Brain microvascular endothelial cell (primary cell): ENCODE results near the gene POC1B.

Experiments
- DNase-seq: peaks from one replicate; pipeline ENCODE4 v3.0.0-alpha.2; 2020
- H3K27ac ChIP-seq: fragments of 250-450 bp; sonication (Bioruptor Pico); 2 replicates; pipeline ENCODE4 v1.5.1; 2020; ENCODE audit warnings: mild to moderate bottlenecking, moderate library complexity
- H3K27me3 ChIP-seq: fragments of 250-450 bp; sonication (Bioruptor Pico); replicated peaks from 2 replicates; pipeline ENCODE4 v1.5.1; 2020; ENCODE audit warnings: mild to moderate bottlenecking
- H3K36me3 ChIP-seq: fragments of 250-450 bp; sonication (Bioruptor Pico); replicated peaks from 2 replicates; pipeline ENCODE4 v1.5.1; 2020; ENCODE audit warnings: mild to moderate bottlenecking
- H3K4me3 ChIP-seq: 2 replicates; pipeline ENCODE4 v1.5.1; 2011; ENCODE audit warnings: low read depth, mild to moderate bottlenecking, control low read depth, low read length, moderate library complexity
- CTCF ChIP-seq: IDR thresholded peaks from 2 replicates; pipeline ENCODE4 v1.5.1; 2011; ENCODE audit warnings: low read depth, mild to moderate bottlenecking, moderate library complexity, low read length, control low read depth, inconsistent platforms; ENCODE audit errors: missing control alignments
- in situ Hi-C: cut with HindIII; loops from 2 replicates; pipeline ENCODE4 v1.10.0; 2017; ENCODE audit warnings: low sequenced_read_pairs, low pct_ligation_motif_present

POC1B gene

GRCh38 chr12:89376844-89377243 is 149.0 kb downstream of the POC1B start:
- no peaks in the 10 kb centered on the region for H3K27me3 ChIP-seq
- in situ Hi-C loops: no loop called here

GRCh38 chr12:89376202-89376529 is 149.7 kb downstream of the POC1B start:
- Histone ChIP-seq H3K36me3 (no peaks in the 10 kb centered on the region), H3K4me3 (no peak overlapping the region), H3K27me3 (no peaks in the 10 kb centered on the region), H3K27ac (peak overlapping the region; percentile 83)
- no peak for TF ChIP-seq CTCF
- in situ Hi-C loops: no loop called here
- DNase-seq: no peak

More at GRCh38 chr12:89376844-89377243, 149.0 kb downstream of the POC1B start:
- Histone ChIP-seq H3K27ac (no peak overlapping the region), H3K4me3 (no peak overlapping the region), H3K36me3 (no peaks in the 10 kb centered on the region)
- DNase-seq: no peak
- TF ChIP-seq CTCF: no peak

GRCh38 chr12:89373763-89374572 is 151.9 kb downstream of the POC1B start:
- H3K36me3 ChIP-seq: no peaks in the 10 kb centered on the region
- in situ Hi-C loops: loop anchor here (25.0 kb wide), 1 partner anchor 88 kb away; no protein-coding TSS in a partner anchor
- peak overlapping the region; percentile 63 for H3K27ac ChIP-seq
- DNase-seq: peak; percentile 83
- H3K4me3 ChIP-seq: no peak overlapping the region
- no peak for TF ChIP-seq CTCF
- no peaks in the 10 kb centered on the region for H3K27me3 ChIP-seq

- no peak for DNase-seq
- TF ChIP-seq CTCF: no peak
- H3K27ac ChIP-seq: peak overlapping the region; percentile 63
Observed at GRCh38 chr12:89372584-89373370, 153.1 kb downstream of the POC1B start.

DNA sequence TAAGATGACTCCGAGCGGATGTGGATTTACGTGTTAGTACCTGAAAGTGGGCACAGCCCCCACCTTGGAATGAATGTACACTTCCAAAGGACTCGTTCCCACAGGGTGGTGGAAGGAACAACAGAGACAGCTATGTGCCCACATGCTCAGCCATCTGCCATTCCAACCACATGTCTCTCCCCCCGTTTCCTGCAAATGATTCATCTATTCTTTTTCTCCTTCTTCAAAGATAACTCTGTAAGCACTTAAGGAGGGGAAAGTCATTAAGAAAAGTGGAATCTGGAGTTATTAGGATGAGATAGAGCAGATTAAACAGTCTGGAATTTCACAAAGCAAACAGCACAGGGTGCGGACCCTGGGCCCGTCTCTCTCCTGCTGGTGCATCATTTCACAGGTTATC is 155.0 kb downstream of the POC1B start:
- in situ Hi-C loops: loop anchor here (25.0 kb wide), 1 partner anchor 91 kb away; no protein-coding TSS in a partner anchor
- DNase-seq: peak; percentile 79
- Histone ChIP-seq H3K27ac (peak overlapping the region; percentile 66), H3K36me3 (no peaks in the 10 kb centered on the region), H3K27me3 (no peaks in the 10 kb centered on the region), H3K4me3 (no peak overlapping the region)
- TF ChIP-seq CTCF: no peak

More at GRCh38 chr12:89372584-89373370, 153.1 kb downstream of the POC1B start:
- Histone ChIP-seq H3K27me3 (no peaks in the 10 kb centered on the region), H3K36me3 (no peaks in the 10 kb centered on the region), H3K4me3 (no peak overlapping the region)
- in situ Hi-C loops: loop anchor here (25.0 kb wide), 1 partner anchor 90 kb away; no protein-coding TSS in a partner anchor
